IPS DF 6.9 (cell line): Measurements from ENCODE around the gene ITGA4.

Experiments used
- DNase-seq: peaks from one replicate; pipeline ENCODE4 v3.0.0-alpha.2; 2013; ENCODE audit warnings: low read depth, low spot score
- H3K27ac ChIP-seq: one replicate; pipeline ENCODE4 v1.5.1; 2013; ENCODE audit warnings: low read length, control low read depth
- H3K27me3 ChIP-seq: 2 replicates; pipeline ENCODE4 v1.6.1; 2013; ENCODE audit warnings: mild to moderate bottlenecking, low read length; ENCODE audit not compliant: control insufficient read depth, insufficient read depth
- H3K36me3 ChIP-seq: 2 replicates; pipeline ENCODE4 v1.6.1; 2013; ENCODE audit warnings: low read length; ENCODE audit not compliant: control insufficient read depth, insufficient read depth
- H3K4me1 ChIP-seq: 2 replicates; pipeline ENCODE4 v1.6.1; 2013; ENCODE audit warnings: low read length; ENCODE audit not compliant: control insufficient read depth, insufficient read depth
- H3K4me3 ChIP-seq: 2 replicates; pipeline ENCODE4 v1.5.1; 2013; ENCODE audit warnings: mild to moderate bottlenecking, low read length
- H3K9me3 ChIP-seq: 2 replicates; pipeline ENCODE4 v1.6.1; 2013; ENCODE audit warnings: low read length, inconsistent platforms; ENCODE audit not compliant: control insufficient read depth, insufficient read depth
- WGBS: extraction: QIAGEN DNeasy Blood & Tissue Kit; methylation state at CpG from one replicate; pipeline ENCODE4 v1.1.7; 2013; ENCODE audit warnings: mixed read lengths, missing lambda C conversion rate; ENCODE audit not compliant: insufficient read length, insufficient coverage; 5-methylcytosine and 5-hydroxymethylcytosine counted together

Gene ITGA4

DNA sequence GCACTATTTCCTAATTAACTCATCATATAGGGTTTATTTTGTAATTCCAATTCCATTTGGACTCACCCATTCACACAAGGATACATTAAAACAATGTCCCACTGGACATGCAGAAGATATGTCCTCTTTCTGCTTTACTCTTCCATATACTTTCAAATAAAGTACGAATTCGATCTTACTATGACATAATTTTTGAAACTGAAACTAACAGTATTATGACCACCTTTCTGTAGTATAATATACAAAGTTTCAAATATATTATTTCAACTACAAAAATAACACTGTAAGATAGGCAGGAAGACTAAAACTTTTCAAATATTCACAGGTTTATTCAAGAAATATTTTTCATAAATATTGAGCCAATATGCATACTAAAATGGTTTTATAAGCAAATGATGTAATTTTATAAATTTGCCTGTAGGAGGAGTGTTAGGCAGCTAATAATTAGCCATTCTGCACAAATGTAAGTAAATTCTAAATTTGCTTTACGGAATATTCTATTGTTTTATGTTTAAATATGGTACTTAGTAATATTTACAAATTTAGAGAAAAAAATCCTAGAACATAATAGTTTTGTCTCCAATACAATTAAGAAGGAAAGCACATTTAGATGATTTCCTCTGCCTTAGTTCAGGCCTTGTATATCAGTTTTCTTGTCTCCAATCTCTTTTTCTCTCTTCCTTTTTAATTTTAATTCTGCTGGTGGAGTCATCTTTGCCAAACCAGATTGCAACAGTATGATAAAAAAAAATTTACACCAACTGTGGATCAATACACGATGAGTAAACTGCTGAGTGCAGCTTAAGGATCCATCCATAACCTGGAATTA is 113.9 kb downstream of the ITGA4 start:
- no peak overlapping the region for H3K4me3 ChIP-seq
- DNase-seq = no peak
- H3K9me3 ChIP-seq = no peaks in the 10 kb centered on the region
- H3K36me3 ChIP-seq = no peaks in the 10 kb centered on the region
- no peaks in the 10 kb centered on the region for H3K4me1 ChIP-seq
- no CpG with 5 or more reads among the region's 4 CpGs for WGBS
- no peak overlapping the region for H3K27ac ChIP-seq
- H3K27me3 ChIP-seq = no peaks in the 10 kb centered on the region

DNA sequence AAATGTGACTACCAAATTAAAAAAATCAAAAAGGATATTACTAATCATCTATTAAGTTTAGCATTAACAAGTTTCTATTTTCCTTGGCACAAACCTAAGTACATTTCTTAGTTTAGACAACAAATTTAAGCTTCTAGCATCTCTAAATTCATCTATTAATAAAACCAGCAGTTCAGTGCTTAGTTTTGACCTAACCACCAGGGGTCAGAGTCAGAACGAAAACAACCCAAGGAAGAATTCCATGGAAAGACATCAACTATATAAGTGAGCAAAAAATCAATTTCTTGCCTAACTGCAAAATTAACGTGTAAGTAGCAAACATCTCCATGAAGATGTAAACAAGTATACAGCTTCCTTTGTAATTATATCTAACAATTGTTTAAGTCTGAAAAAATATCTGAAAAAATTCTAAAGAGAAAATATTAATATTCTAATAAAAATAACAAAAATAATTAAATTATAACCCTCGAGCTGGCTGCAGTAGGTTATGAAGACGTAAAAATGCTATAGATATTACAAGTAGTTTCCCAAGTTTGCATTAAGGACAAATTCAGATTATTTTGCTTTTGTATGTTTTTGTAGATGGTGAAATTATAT is 116.1 kb downstream of the ITGA4 start:
- H3K9me3 ChIP-seq = no peaks in the 10 kb centered on the region
- no CpG with 5 or more reads among the region's 4 CpGs for WGBS
- no peak overlapping the region for H3K27ac ChIP-seq
- no peaks in the 10 kb centered on the region for H3K36me3 ChIP-seq
- H3K4me3 ChIP-seq = no peak overlapping the region
- H3K27me3 ChIP-seq = no peaks in the 10 kb centered on the region
- DNase-seq = no peak
- H3K4me1 ChIP-seq = no peaks in the 10 kb centered on the region

DNA sequence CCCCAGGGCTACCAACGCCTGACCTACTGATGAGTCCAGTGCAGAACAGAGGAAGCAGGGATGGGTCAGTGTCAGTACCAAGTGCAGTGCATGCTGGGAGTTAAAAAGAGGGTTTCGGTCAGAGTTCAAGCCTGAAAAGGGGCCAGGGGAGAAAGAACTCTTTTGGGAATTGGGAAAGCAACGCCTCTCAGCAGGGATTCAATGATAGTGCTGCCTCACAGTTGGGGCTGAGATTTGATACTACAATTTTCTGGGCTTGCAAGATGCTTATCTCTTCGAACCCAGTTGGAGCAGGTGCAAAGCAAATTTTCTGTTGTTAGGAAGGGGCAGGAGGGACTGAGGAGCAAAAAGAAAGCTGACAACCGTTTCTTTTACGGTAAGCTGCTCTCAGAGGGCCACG is 117.1 kb downstream of the ITGA4 start:
- no peak overlapping the region for H3K27ac ChIP-seq
- no peak for DNase-seq
- H3K9me3 ChIP-seq = no peaks in the 10 kb centered on the region
- WGBS = no CpG with 5 or more reads among the region's 7 CpGs
- no peaks in the 10 kb centered on the region for H3K4me1 ChIP-seq
- H3K27me3 ChIP-seq = no peaks in the 10 kb centered on the region
- no peaks in the 10 kb centered on the region for H3K36me3 ChIP-seq
- no peak overlapping the region for H3K4me3 ChIP-seq

DNA sequence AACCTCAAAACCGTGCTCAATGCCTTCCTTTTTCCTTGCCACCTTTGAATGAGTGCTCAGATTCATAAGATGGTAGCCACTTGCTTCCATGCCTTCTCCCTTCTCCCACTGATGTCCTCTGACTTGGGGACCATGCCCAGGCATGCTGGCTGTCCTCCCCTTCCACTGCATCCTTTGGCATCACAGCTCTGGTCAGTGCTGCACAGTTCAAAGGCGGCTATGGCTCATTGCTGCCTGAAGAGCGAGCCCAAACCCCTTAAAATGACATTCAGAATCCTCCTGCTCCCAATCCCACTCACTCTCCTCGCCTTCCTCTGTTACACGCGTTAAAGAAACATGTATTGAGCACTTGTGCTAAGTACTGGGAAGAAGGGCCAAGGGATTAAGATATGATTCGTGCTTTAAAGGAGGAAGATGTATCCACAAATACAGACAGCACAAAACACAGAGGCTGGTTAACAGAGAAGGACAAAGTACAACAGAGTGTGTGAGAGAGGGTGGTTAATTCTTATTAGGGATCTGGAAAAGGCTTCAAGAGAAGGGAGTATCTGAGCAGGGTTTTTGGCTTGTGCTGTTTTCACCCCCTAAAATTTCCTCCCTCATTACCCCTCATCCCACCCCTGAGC is 118.0 kb downstream of the ITGA4 start:
- no peaks in the 10 kb centered on the region for H3K9me3 ChIP-seq
- H3K4me3 ChIP-seq = no peak overlapping the region
- no peak for DNase-seq
- no peak overlapping the region for H3K27ac ChIP-seq
- no CpG with 5 or more reads among the region's 7 CpGs for WGBS
- no peaks in the 10 kb centered on the region for H3K36me3 ChIP-seq
- H3K27me3 ChIP-seq = no peaks in the 10 kb centered on the region
- H3K4me1 ChIP-seq = no peaks in the 10 kb centered on the region

DNA sequence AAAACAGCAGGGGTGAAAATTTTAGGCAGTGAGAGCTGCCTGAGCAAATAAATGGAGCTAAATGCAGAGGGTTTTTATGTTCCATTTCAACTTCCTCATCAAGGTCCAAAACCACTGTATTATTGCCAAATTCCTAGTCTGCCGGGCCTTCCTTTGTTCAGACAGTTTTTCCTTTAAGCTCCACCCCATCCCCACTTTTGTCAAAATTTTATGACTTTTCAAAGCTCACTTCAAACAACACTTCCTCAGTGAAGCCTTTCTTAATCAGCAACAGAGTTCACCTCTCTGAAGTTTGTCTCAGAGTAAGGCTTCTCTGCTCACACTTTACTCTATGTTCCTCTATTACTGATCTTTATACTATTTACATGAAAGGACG is 118.5 kb downstream of the ITGA4 start:
- no peaks in the 10 kb centered on the region for H3K36me3 ChIP-seq
- no peak overlapping the region for H3K4me3 ChIP-seq
- DNase-seq = no peak
- H3K27me3 ChIP-seq = no peaks in the 10 kb centered on the region
- WGBS = no CpG with 5 or more reads among the region's 2 CpGs
- H3K9me3 ChIP-seq = no peaks in the 10 kb centered on the region
- H3K27ac ChIP-seq = no peak overlapping the region
- no peaks in the 10 kb centered on the region for H3K4me1 ChIP-seq

DNA sequence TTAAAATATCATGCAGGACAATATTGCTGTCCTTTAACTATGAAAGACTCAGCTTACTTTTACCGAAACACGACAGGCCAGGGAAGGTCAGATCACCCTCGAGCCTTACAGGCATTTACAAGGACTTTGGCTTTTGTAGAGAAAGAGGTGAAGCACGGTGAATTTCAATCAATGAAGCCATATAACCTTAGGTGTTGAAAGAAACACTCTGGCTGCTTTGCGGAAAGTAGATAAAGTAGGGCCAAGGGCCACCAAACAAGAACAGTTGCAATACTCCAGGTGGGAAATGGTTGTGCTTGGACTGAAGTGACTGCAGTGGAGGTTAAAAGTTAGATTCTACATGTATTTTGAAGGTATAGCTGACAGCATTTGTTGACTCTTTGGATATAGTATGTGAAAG is 119.2 kb downstream of the ITGA4 start:
- Histone ChIP-seq H3K27ac (no peak overlapping the region), H3K4me3 (no peak overlapping the region), H3K4me1 (no peaks in the 10 kb centered on the region), H3K27me3 (no peaks in the 10 kb centered on the region), H3K9me3 (no peaks in the 10 kb centered on the region), H3K36me3 (no peaks in the 10 kb centered on the region)
- WGBS = no CpG with 5 or more reads among the region's 5 CpGs
- DNase-seq = no peak

DNA sequence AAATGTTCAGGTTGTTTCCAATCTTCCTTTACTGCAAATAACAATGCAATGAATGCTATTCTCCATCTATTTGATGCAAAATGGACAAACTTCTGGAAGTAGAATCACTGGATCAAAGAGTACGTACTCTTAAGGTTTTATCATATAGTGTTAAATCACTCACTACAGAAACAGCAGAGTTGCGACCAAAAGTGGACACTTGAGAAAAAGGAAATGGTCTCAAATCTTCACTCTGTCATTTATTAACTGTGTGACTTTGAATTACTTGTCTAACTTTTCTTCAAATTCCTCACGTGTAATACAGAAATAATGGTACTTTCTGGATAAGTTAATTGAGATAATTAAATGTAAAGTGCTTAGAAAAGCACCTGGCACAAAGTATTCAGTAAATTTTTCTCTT is 121.6 kb downstream of the ITGA4 start:
- Histone ChIP-seq H3K27ac (no peak overlapping the region), H3K4me3 (no peak overlapping the region), H3K9me3 (no peaks in the 10 kb centered on the region), H3K36me3 (no peaks in the 10 kb centered on the region), H3K4me1 (no peaks in the 10 kb centered on the region), H3K27me3 (no peaks in the 10 kb centered on the region)
- no CpG with 5 or more reads among the region's 3 CpGs for WGBS
- no peak for DNase-seq

DNA sequence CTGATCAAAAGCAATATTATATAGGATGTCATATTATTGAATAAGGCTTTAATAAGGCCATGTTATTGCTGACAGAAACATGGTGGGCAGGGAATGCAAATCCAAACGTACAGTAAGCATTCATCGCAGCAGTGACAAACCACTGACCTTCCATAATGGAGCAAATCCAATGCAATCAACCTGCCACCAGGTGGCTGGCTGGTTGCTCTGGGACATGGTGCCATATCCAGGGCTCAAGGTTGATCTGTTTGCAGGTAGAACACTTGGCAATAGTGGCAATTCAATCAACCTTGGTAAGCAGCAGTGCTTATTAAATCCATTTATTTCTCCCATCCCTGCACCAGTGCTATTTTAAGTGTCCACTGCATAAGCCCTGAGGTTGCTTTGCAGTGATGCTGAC is 124.3 kb downstream of the ITGA4 start:
- no peak for DNase-seq
- Histone ChIP-seq H3K27me3 (no peaks in the 10 kb centered on the region), H3K4me3 (no peak overlapping the region), H3K27ac (no peak overlapping the region), H3K36me3 (no peaks in the 10 kb centered on the region; the same call in 1 of the 2 replicates), H3K4me1 (no peaks in the 10 kb centered on the region), H3K9me3 (no peaks in the 10 kb centered on the region)
- no CpG with 5 or more reads among the region's 2 CpGs for WGBS

DNA sequence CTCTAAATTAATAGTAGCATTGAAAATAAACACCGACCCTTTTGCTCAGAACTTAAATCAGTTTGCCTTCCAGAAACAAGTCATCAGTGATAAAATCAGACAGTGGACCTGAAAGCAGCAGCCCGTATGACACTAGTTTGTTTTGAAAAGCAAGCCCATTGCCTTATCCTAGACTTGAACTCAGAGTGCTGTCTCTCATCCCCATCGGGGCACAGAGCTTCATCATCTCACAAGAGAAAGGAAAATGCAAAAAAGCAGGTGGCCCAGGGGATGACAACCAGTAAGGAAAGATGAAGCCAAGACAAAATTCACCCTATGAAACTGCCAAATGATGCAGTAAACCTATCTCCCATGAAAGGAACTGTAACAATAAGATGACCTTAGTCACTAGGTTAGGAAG is 128.5 kb downstream of the ITGA4 start:
- no CpG with 5 or more reads among the region's 3 CpGs for WGBS
- H3K27ac ChIP-seq = no peak overlapping the region
- H3K4me3 ChIP-seq = no peak overlapping the region
- no peaks in the 10 kb centered on the region for H3K9me3 ChIP-seq
- no peaks in the 10 kb centered on the region for H3K4me1 ChIP-seq
- H3K27me3 ChIP-seq = no peaks in the 10 kb centered on the region
- H3K36me3 ChIP-seq = no peaks in the 10 kb centered on the region; the same call in 1 of the 2 replicates
- DNase-seq = no peak
